Suprapubic skin (tissue), 4 donors: ENCODE measurements around the gene PFKFB3. TPM values are rescaled to one million over a fixed set of nuclear protein-coding genes. Genes with fewer than 3 reads are reported as not detected.
"Not testable (repeated sequence)": the region's sequence is repeated elsewhere in the genome, so short reads cannot be mapped to it uniquely, and the experiment has no call there.

ENCODE experiments used
- DNase-seq, 2 donors: peaks; one replicate each; pipeline ENCODE4 v3.0.0-alpha.2; 2019; ENCODE audit warnings: low spot score in 2 of 2
- H3K27ac ChIP-seq: fragments of 200-600 bp; sonication (generic); one replicate; pipeline ENCODE4 v1.5.1; 2019
- H3K27me3 ChIP-seq: fragments of 200-600 bp; sonication (generic); one replicate; pipeline ENCODE4 v1.5.1; 2019
- H3K36me3 ChIP-seq: fragments of 200-600 bp; sonication (generic); one replicate; pipeline ENCODE4 v1.5.1; 2019
- H3K4me1 ChIP-seq: fragments of 200-600 bp; sonication (generic); one replicate; pipeline ENCODE4 v1.5.1; 2019
- H3K4me3 ChIP-seq: fragments of 200-600 bp; sonication (generic); one replicate; pipeline ENCODE4 v1.5.1; 2019; ENCODE audit warnings: mild to moderate bottlenecking
- H3K9me3 ChIP-seq: fragments of 200-600 bp; sonication (generic); one replicate; pipeline ENCODE4 v1.5.1; 2019
- CTCF ChIP-seq, 2 donors: fragments of 200-600 bp in 1 of 2; fragments of 450-650 bp in 1 of 2; sonication (generic) in 1 of 2; IDR thresholded peaks; one replicate each; pipeline ENCODE4 v1.5.1; 2016 to 2019; ENCODE audit warnings: antibody characterized with exemption in 2 of 2, mild to moderate bottlenecking in 1 of 2, moderate library complexity in 1 of 2
- EP300 ChIP-seq: sonication (generic); formaldehyde crosslinking; IDR thresholded peaks from one replicate; pipeline ENCODE4 v1.6.1; 2017; ENCODE audit warnings: antibody characterized with exemption
- POLR2A ChIP-seq, 2 donors: fragments of 450-650 bp; IDR thresholded peaks; one replicate each; pipeline ENCODE4 v1.6.1; 2017; ENCODE audit warnings: antibody characterized with exemption in 2 of 2, mild to moderate bottlenecking in 2 of 2, moderate library complexity in 2 of 2
- POLR2AphosphoS5 ChIP-seq, 3 donors: sonication (generic); formaldehyde crosslinking; IDR thresholded peaks; one replicate each; pipeline ENCODE4 v1.6.1; 2017; ENCODE audit warnings: antibody characterized with exemption in 3 of 3
- WGBS: methylation state at CpG from one replicate; pipeline ENCODE4 v1.1.5; 2018; 5-methylcytosine and 5-hydroxymethylcytosine counted together
- total RNA-seq, 4 donors: library from RNA; depleted of rRNA; stranded (reverse); fragments of >200 nt; gene quantifications; one replicate each; pipeline ENCODE4 v1.1.0, GENCODE V29; 2016

The PFKFB3 gene
- total RNA-seq, 4 donors from 2014 or later: 40.1 to 115 (median 52.2) TPM

GRCh38 chr10:6162589-6163356 lies 40.0 kb upstream of the PFKFB3 start:
- no peak for TF ChIP-seq POLR2A (IDR thresholded peaks at IDR 0.05)
- peaks cover 4% of the 10 kb centered on the region for H3K36me3 ChIP-seq
- no peaks in the 10 kb centered on the region for H3K9me3 ChIP-seq
- H3K4me3 ChIP-seq: peak overlapping the region; percentile 78
- peaks cover 34% of the 10 kb centered on the region for H3K4me1 ChIP-seq
- 51% methylated on average over 12 of the region's 12 CpGs for WGBS
- DNase-seq: no peak
- peak overlapping the region; percentile 95 for H3K27ac ChIP-seq
- no peaks in the 10 kb centered on the region for H3K27me3 ChIP-seq

- TF ChIP-seq POLR2AphosphoS5 (IDR thresholded peaks at IDR 0.05) (peak; percentile 33 to 92 (median 41)), EP300 (no peak), POLR2A (IDR thresholded peaks at IDR 0.05) (peak in 1 of 2 donors; percentile 68), CTCF (IDR thresholded peaks at IDR 0.05) (no peak)
These were observed 39.1 kb upstream of the PFKFB3 start for GRCh38 chr10:6163364-6164270.

DNA sequence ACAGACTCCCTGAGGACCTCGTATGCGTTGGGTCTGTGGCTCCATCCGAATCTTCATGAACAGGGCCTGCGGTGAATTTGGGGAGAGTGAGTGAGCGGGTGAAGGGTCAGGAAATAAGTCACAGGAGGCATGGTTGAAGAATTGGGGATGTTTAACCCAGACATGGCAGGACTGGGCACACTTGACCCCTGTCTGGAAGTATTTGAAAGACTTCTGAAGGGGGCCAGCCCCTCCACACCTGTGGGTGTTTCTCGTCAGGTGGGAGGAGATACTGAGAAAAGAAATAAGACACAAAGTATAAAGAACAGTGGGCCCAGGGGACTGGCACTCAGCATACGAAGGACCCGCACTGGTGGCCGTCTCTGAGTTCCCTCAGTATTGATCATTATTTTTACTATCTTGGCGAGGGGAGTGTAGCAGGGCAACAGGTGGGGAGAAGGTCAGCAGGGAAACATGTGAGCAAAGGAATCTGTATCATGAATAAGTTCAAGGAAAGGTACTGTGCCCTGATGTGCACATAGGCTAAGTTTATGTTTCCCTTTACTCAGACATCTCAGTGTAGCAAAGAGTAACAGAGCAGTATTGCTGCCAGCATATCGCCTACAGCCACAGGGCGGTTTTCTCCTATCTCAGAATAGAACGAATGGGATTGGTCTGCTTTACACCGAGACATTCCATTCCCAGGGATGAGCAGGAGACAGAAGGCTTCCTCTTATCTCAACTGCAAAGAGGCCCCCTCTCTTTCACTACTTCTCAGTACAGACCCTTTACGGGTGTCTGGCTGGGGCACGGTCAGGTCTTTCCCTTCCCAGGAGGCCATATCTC lies 38.2 kb upstream of the PFKFB3 start:
- Histone ChIP-seq H3K27ac (peak overlapping the region; percentile 95), H3K4me1 (peaks cover 37% of the 10 kb centered on the region), H3K36me3 (peaks cover 4% of the 10 kb centered on the region), H3K27me3 (no peaks in the 10 kb centered on the region), H3K9me3 (no peaks in the 10 kb centered on the region), H3K4me3 (peak overlapping the region; percentile 78)
- TF ChIP-seq EP300: no peak
- no peak for TF ChIP-seq POLR2A (IDR thresholded peaks at IDR 0.05)
- no peak for TF ChIP-seq CTCF (IDR thresholded peaks at IDR 0.05)
- no peak for TF ChIP-seq POLR2AphosphoS5 (IDR thresholded peaks at IDR 0.05)
- 11% methylated on average over 16 of the region's 16 CpGs for WGBS
- DNase-seq: no peak

More at GRCh38 chr10:6163364-6164270, 39.1 kb upstream of the PFKFB3 start:
- H3K4me1 ChIP-seq: peaks cover 34% of the 10 kb centered on the region
- peak; percentile 91 to 93 for DNase-seq
- no peaks in the 10 kb centered on the region for H3K27me3 ChIP-seq
- H3K4me3 ChIP-seq: peak overlapping the region; percentile 78
- peaks cover 4% of the 10 kb centered on the region for H3K36me3 ChIP-seq
- no peaks in the 10 kb centered on the region for H3K9me3 ChIP-seq
- H3K27ac ChIP-seq: peak overlapping the region; percentile 95
- 1% methylated on average over 33 of the region's 91 CpGs for WGBS

GRCh38 chr10:6165221-6165725 lies 37.5 kb upstream of the PFKFB3 start:
- no peaks in the 10 kb centered on the region for H3K27me3 ChIP-seq
- H3K36me3 ChIP-seq: peaks cover 4% of the 10 kb centered on the region
- H3K9me3 ChIP-seq: no peaks in the 10 kb centered on the region
- 22% methylated on average over 6 of the region's 6 CpGs for WGBS
- H3K4me3 ChIP-seq: peak overlapping the region; percentile 78
- peaks cover 37% of the 10 kb centered on the region for H3K4me1 ChIP-seq
- DNase-seq: no peak
- peak overlapping the region; percentile 95 for H3K27ac ChIP-seq
- TF ChIP-seq EP300: no peak

DNA sequence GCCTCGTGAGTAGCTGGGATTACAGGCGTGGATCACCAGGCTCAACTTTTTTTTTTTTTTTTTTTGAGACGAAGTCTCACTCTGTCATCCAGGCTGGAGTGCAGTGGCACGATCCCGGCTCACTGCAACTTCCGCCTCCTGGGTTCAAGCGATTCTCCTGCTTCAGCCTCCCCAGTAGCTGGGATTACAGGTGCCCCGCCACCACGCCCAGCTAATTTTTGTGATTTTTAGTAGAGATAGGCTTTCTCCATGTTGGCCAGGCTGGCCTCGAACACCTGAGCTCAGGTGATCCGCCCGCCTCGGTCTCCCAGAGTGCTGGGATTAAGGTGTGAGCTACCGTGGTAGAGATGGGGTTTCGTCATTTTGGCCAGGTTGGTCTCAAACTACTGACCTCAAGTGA lies 36.8 kb upstream of the PFKFB3 start:
- not testable (repeated sequence) for H3K9me3 ChIP-seq, DNase-seq, H3K27me3 ChIP-seq, H3K36me3 ChIP-seq, H3K4me3 ChIP-seq
- 86% methylated on average over 15 of the region's 15 CpGs for WGBS
- Histone ChIP-seq H3K4me1 (peaks cover 42% of the 10 kb centered on the region), H3K27ac (peak overlapping the region; percentile 24)

DNA sequence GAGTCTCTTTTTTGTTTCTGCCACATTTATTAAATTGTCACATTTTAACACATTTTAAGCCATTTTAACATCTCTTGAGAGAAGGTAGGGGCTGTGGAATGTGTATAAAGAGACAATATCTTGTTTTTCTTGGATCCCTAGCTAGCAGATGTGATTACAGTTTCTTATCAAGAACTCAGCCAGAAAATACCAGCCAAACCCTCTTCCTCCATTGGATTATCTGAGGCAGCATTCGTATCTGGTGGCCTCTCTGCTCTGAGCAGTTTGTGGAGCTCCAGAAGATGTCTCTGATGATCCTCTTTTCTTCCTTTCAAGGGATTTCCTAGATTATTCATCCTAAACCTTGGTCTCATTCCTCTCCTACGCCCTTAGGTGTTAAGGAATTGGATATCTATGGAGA lies 35.3 kb upstream of the PFKFB3 start:
- H3K4me1 ChIP-seq: peaks cover 55% of the 10 kb centered on the region

More for the DNA sequence above, 35.3 kb upstream of the PFKFB3 start:
- no peak overlapping the region for H3K4me3 ChIP-seq
- TF ChIP-seq POLR2AphosphoS5 (IDR thresholded peaks at IDR 0.05): no peak
- TF ChIP-seq POLR2A (IDR thresholded peaks at IDR 0.05): no peak
- TF ChIP-seq CTCF (IDR thresholded peaks at IDR 0.05): no peak
- TF ChIP-seq EP300: no peak
- H3K27me3 ChIP-seq: no peaks in the 10 kb centered on the region
- WGBS: 86% methylated on average over 2 of the region's 2 CpGs
- H3K27ac ChIP-seq: no peak overlapping the region
- peaks cover 4% of the 10 kb centered on the region for H3K36me3 ChIP-seq
- H3K9me3 ChIP-seq: no peaks in the 10 kb centered on the region
- DNase-seq: no peak
